NCI-H2196 (cell line): ENCODE data around the gene KANSL3.

Source experiments
- DNase-seq: peaks from one replicate; lab custom pipeline; 2025; ENCODE audit not compliant: unreplicated experiment; lab: John Stamatoyannopoulos, UW

Gene KANSL3

DNA sequence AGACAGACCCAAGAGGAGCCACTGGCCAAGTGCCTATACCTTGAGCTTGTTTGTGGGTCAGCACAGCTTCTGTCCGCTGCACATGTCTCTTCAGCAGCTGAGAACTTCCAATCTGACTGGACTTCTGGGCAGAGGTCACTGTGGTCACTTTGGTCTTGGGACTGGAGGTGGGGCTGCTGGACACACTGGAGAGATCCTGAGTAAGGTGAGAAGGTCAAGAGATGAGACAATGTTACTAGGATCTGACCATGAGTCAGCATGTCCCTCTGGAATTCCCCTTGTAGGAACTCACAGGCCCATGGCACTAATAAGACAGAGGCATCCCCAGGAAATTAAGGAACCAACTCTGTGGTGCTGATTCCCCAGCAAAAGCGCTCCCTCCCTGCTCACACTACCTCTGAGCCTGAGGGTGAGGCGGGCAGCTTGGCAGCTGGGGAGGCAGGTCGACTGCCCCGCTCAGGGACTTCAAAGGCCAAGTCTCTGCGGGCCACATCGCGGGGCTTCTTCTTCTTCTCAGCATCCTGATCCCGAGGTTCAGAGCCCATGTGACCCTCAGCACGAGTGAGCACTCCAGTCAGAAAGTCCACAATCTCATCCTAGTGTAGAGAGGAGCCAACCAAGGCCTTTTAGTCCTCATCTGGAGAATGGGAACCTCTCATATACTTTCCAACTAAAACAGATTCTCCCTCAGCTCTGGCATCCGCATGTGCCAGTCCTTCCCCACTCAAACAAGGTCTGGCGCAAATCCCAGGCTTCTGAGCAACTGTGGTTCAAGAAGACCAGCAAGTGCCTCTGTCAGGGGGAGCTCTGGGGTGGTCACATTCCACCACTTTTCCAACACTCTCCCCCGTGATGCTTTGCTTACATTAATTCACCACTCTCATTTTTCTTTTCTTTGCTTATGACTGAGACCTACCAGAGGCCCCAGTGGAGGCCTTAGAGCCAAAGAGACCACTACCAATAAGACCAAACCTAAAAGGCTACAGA lies 29.4 kb downstream of the KANSL3 start:
- DNase-seq = no peak

DNA sequence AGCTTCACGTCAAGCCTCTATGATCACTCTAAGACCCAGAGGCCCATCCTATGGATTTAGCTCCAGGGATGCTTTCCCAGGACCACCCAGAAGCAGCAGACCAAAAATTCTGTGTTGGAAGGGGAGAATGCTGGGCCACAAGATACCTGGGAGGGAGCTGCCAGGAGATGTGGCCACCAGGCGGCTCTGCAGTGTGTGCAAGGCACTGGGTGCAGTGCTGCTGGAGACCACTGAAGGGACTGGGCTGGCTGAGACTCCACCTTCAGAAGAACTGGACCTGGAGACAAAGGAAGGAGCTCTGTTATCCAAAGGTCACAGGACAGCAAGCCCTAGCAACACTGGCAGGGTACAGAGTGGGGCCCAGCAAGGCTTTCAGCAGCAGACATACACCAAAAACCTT lies 34.0 kb downstream of the KANSL3 start:
- no peak for DNase-seq

DNA sequence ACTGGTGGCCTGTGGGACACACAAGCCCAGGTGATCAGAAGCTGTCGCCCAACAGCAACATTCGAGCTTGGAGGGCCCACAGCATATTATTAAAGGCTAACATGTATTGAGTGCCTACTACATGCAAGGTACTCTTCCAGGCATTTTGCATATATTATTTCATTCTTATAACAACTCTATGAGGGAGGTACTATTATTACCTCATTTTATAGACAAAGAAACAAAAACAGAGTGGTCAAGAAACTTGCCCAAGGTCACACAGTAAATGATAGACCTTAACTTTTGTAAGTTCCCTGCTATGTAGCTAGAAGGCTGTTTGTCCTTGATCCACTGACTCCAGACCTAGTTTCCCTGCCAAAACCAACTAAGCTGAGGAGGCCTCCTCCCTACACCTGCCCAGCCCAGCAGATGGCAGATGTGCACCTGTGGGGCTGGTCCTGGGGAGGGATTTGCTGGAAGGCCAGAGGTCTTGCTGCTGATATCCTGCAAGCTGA lies 35.7 kb downstream of the KANSL3 start:
- peak; percentile 31 for DNase-seq

DNA sequence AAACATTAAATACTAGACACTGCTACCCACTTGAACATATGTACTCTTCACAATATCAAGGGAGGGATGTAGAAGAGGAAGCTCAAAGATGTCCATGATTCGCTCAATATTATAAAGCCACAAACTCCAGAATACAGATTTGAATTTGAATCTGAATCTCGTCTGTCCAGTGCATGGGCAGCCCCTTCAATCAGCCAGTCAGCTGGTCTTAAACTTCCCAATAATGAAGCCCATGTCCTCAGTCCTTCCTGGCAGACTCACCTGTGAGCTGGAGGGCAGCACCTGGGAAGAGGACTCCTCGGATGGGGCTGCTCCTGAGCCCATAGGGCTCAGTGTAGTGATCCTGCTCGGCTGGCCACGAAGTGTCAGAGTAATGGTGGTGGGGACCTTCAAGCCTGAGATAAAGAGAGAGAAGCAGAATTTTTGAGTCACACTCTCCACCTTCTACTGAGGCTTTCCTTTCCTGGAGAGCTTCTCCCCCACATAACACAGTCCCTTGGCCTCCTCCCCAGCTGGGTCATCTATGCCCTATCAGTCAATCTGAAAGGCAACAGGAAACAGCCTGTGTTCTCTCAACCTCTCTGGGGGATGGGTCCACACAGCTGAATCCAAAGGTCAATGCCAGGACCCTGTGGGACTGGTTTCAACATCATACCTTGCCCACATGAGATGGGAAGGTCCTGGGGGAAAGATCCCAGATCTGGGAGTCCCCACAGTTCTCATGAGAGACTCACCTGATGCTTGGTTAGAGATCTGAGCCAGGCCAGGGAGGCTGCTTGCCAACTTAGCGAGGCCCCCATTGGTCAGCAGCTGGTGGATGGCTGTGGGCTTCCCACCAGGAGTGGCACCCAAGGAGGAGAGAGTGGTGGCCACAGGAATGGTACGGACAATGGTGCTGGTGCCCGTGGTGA lies 36.5 kb downstream of the KANSL3 start:
- no peak for DNase-seq

DNA sequence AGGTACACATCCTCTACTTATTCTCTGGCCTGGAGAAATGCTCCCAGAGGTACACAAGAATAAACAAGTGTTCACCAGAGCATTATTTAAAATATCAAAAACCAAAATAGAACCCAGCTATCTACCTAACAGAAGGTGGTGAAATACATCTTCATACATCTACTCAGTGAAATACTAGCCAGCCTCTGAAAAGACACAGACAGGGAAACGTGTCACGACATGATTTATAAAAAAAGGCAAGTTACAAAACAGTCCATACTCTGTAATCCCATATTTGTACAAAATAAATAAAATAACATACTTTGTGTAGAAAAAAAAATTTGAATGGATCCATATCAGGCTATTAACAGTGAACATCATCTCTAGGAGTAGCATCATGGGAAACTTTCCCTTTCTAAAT lies 38.2 kb downstream of the KANSL3 start:
- no peak for DNase-seq

DNA sequence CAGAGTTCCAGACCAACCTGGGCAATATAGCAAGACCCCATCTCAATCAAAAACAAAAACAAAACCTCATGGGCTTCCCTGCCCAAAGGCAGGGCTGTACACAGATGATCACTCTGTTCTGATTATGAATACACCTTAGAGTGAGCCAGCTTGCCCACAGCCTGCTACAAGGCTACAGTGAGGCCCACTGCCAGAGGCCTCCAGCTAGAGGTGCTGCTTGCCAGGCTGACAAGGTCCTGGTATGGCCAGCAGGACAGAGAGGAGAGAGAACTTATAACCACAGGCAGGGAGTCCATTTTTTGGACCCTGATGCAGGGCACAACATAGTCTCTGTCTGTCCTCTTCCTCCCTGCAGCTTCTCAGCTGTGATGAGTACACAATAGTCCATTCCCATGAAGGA lies 41.5 kb downstream of the KANSL3 start:
- DNase-seq = no peak

DNA sequence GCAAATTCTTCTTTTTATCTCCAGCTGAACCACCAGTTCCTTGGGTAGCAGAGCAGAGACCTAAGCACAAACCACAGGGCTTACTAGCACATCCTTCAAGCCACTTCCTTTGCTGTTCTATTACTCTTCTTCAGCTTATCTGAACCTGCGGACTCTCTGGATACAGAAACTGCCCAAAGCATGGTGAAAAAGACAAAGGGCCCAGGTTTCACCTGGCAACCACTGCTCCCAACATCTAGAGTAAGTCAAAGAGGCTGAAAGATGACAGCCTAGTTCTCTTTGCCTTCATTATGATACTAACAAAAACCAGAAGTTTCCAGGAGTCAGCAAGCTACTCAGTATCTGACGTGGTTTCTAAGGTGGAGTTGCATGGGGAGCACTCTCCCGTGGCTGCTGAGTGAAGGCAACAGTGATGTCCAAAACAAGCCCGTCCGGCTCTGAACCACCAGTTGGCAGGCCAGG lies 43.4 kb downstream of the KANSL3 start:
- no peak for DNase-seq

DNA sequence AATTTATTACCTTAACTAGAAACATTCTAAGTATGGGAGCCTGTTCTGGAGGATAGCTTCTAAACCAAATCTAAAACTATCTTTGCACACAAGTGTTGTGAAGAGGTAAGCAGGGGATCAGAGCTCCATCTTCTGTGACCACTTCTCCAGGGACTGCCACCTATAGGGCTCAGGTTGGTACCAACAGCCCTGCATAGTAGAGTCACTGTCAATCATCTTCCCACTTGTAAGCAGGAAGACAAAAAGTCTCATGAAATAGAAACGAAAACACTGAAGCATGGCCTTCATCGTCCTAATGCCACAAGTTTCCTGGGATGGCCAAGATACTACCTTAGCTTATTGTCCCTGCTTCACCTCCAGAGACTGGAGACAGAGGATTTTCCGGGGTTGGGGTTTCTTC lies 43.8 kb downstream of the KANSL3 start:
- DNase-seq = no peak

DNA sequence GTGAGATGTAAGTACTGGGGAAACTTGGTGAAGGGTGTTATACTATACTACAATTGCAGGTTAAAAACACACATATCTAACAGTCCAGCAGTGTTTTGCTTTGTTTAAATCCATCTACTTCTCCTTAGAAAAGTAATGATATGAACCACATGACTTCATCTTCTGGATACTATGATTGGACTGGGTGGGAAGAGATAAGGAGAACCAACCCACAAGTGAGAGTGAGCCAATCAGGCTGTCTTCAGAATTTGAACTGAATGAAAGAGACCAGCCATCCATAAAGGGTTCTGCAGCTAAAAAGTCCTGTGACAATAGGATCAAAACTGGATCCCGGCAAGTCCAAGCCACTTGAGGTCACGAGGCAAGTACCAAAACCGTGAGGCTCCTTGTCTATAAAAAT lies 46.6 kb downstream of the KANSL3 start:
- DNase-seq = no peak

DNA sequence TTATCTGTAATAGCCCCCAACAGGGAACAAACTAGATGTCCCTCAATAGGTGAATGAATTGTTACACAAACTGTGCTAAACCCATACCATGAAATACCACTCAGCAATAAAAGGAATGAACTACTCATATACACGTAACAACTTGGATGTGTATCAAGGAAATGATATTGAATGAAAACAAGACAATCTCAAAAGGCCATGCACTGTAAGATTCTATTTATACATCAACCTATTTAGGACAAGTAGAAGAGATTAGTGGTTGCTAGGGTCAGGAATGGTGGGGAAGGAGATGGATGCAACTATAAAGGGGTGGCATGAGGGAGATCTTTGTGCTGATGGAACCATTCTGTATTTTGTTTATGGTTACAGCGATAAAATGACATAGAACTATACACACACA lies 47.1 kb downstream of the KANSL3 start:
- no peak for DNase-seq

DNA sequence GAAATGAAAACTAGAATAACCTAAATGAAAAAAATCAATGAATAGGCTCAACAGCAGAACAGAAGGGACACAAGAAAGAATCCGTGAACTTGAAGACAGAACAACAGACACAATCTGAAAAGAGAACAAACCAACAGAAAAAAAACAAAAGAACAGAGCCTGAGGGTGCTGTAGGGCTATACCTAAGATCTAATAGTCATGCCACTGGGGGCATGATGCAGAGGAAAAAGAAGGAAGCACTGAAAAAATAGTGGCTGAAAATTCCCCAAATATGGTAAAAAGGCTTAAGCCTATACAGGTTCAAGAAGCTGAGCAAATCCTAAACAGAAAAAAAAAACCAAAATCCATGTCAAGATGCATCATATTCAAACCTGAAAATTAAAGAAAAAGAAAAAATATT lies 50.3 kb downstream of the KANSL3 start:
- DNase-seq = no peak

DNA sequence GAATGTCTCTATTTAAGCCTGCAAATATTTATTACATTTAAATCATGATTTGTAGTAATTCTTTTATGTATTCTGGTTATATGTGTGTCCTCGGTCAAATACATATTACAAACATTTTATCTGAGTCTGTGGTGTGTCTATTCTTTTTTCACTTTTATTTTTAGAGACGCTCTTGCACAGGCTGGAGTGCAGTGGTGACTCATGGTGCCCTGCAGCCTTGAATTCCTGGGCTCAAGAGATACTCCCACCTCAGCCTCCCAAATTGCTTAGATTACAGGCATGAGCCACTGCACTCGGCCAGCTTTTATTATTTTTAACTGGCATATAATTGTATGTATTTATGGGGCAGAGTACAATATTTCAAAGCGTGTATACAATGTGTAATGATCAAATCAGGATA lies 54.1 kb downstream of the KANSL3 start:
- no peak for DNase-seq

DNA sequence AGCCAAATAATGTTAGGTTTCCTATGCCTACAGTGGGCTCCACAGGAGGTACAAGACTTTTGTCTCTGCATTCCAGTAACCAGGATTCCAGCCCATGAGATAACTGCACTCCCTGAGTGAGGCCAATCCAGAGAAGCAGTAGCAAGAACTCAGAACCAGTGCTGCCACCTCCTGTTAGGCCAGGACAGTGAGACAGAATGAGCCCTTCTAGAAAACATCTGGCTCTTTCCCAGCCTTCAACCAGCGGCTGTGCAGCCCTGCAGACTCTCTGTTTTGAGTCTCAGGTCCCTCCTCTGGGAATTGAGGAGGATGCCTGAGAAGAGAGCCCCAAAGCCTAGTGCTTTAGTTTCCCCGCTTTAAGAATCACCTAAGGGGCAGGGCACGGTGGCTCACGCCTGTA lies 57.3 kb downstream of the KANSL3 start:
- DNase-seq = no peak

DNA sequence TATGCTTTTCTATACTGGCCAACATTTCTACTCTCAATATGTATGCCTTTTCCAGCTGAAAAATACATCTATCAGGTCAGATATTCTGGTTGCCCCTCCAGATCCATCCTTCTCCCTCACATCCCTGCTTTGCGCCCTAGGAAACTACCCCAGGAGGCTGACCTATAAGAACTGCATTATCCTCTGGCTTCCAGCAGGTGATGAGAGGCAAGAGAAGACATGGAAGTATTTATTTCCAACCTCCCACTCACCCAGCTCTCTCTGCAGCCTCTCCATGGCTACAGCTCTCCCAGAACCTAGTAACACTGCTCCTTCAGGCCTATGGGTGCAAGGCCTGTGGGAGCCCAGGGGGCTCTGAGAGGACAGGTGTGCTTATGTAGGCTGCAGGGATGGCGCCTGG lies 58.7 kb downstream of the KANSL3 start:
- no peak for DNase-seq

DNA sequence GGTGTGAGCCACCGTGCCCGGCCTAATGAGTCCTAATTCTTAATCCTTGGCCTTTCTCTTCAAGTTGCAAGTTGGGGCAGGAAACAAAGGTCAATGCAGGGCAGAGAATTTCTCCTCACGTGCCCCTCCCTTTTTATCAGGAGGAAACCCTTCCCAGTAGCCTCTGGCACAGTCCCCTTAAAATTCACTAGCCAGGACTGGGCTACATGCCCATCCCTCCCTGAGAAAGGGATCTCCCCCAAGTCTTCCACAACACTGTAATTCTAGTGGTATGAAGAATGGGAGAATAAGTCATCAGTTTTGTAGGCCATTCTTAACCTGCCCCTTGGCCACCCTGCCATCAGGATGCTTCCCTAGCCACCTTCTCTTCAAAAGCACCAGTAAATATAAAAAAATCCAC lies 59.4 kb downstream of the KANSL3 start:
- no peak for DNase-seq

DNA sequence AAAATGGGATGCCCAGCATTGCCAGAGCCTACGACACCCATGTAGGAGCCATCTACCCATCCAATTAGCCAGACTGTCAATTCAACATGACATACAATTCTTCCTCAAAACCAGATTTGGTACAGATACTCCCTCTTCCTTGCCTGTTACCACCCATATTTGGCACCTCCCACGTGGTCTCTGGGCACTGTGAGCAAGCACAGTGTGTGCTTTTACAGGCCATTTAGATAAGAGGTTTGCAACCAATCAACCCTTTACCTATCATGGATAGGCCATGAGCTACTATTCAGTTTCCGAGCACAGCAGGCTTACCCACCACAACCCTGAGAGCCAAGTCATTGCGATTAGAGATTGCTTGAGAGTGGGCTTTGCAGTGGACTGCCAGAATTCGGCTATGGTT lies 60.6 kb downstream of the KANSL3 start:
- DNase-seq = no peak

DNA sequence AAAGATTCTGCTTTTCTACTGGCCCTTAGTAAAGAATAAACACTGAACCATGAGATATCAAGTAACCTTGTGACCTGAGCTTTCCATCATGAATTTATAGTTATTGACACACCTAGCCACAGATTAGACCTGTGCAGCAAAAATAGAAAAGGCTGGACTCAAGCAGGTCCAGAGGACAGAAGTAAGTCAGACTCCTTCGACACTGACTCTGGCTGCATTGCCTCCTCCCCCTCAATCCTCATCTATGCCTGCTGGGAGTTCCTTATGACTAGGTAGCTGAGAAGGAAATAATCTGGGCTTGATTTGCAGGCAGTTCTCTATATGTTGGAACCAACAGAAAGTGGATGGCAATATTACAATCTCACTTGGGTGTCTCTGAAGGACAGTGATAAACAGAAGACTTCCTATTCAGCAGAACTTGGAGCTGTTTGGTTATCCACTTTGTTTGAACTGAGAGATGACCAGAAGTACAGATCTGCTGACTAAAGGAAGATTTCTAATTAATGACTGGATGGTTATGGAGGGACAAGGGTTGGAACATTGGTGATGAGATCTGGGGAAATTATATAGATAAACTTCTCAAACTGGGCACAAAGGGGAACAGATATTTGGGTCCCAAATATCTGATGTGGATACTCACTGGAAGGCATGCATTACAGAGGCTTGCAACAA lies 62.2 kb downstream of the KANSL3 start:
- no peak for DNase-seq

DNA sequence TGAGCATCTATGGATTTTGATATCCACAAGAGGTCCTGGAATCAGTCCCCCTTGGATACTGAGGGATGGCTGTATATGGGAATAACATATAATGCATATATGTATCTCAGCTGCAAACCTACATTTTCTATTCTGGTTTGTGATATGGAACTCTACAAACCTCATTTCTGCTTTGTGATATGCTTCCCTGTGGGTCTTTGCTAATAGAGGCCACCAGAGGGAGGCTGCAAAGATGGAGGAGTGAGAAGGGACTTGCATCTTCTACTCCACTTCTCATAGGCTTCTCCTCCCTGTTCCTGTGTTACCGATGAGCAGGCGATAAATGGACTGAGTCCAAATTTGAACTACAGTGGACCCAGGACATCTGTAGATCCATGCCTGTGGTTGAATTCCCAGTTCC lies 63.7 kb downstream of the KANSL3 start:
- no peak for DNase-seq

DNA sequence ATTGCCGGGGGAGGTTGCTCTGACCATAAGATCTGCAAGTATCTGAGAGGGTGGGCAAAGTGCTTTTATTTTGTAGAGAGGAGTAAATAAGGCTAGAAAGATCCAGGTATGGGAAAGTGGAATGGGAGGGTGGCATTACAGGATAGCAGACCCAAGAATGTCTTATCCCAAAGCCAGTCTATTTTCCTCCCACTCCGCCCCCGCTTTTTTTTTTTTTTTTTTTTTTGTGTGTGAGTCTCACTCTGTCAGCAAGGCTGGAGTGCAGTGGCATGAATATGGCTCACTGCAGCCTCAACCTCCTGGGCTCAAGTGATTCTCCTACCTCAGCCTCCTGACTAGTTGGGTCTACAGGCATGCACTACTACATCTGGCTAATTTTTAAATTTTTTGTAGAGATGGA lies 70.0 kb downstream of the KANSL3 start:
- no peak for DNase-seq

DNA sequence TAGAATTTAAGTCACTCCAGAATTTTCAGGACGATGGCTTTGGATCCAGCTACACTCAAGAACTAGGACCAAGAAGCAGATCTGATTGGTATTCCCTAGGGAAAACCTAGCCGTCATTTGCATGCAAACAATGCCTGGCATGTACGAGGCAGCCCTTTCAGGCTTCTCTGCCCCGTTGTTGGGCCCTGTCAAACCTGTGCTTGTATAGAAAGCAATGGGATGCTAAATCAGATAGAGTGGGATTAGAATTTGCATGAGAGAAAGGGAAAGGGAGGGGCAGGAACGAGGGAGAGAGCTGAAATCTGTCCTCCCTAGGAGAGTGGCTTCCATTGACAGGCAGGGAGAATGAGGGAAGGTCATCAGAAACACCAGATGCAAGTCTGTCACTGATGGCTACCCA lies 73.0 kb downstream of the KANSL3 start:
- no peak for DNase-seq

DNA sequence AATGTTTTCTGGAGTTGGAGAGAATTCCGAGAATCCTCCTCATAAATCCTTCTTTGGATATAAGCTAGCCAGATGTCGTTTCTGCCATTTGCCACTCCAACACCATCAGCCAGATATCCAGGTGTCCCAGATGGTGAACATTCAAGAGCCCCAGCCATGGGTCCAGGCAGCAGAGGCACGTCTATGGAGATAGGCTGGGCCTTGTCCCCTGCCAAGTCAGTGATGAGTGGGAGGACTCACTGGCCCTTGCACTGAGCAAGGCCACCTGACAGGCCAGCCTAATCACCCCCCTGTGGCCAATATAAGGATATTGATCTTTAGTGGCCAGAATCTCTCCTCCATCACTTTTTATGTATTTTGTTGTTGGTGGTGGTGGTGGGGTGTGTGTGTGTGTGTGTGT lies 73.5 kb downstream of the KANSL3 start:
- DNase-seq = no peak
